ENCODE data around the gene SNED1.

Gene SNED1

GRCh38 chr2:241116606-241117560, 118.5 kb downstream of the SNED1 start:
- DNase-seq (ENCODE audit: insufficient read length, low spot score), result no peak
- TF ChIP-seq POLR2A (IDR thresholded peaks at IDR 0.05; ENCODE audit: low read depth, low read length) (no peak), TAF1 (IDR thresholded peaks at IDR 0.05; ENCODE audit: low read depth, low read length) (no peak), POU2F2 (IDR thresholded peaks at IDR 0.05; ENCODE audit: low read depth, low read length) (no peak), PAX5 (IDR thresholded peaks at IDR 0.05; ENCODE audit: insufficient read depth, low read length, severe bottlenecking) (no peak), POLR2AphosphoS5 (IDR thresholded peaks at IDR 0.05; ENCODE audit: low read depth, low read length) (no peak), SPI1 (IDR thresholded peaks at IDR 0.05; ENCODE audit: low read depth, low read length) (no peak)
- FAIRE-seq, result no peak

- FAIRE-seq (peak; percentile 31), DNase-seq (ENCODE audit: insufficient read length, low spot score) (no peak)
- TF ChIP-seq POU2F2 (IDR thresholded peaks at IDR 0.05; ENCODE audit: low read depth, low read length), result no peak
- no peak for TF ChIP-seq TAF1 (IDR thresholded peaks at IDR 0.05; ENCODE audit: low read depth, low read length)
- TF ChIP-seq POLR2A (IDR thresholded peaks at IDR 0.05; ENCODE audit: low read depth, low read length), result no peak
- no peak for TF ChIP-seq PAX5 (IDR thresholded peaks at IDR 0.05; ENCODE audit: insufficient read depth, low read length, severe bottlenecking)
- no peak for TF ChIP-seq SPI1 (IDR thresholded peaks at IDR 0.05; ENCODE audit: low read depth, low read length)
- no peak for TF ChIP-seq POLR2AphosphoS5 (IDR thresholded peaks at IDR 0.05; ENCODE audit: low read depth, low read length)
Measured at GRCh38 chr2:241118737-241119505, 120.5 kb downstream of the SNED1 start.

DNA sequence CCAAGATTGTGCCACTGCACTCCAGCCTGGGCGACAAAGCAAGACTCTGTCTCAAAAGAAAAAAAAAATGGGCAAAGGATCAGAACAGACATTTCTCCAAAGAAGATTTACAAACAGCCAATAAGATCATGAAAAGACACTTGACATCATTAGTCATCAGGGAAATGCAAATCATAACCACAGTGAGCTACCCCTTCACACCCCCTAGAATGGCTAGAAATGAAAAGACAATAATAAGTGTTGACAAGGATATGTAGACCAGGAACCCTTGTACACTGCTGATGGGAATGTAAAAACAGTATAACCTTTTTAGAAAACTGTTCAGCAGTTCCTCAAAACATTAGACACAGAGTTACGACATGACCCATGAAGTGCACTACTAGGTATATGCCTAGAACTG, 122.0 kb downstream of the SNED1 start:
- DNase-seq (ENCODE audit: insufficient read length, low spot score) (no peak), FAIRE-seq (no peak)
- no peak for TF ChIP-seq SPI1 (IDR thresholded peaks at IDR 0.05; ENCODE audit: low read depth, low read length)
- TF ChIP-seq POU2F2 (IDR thresholded peaks at IDR 0.05; ENCODE audit: low read depth, low read length), result no peak
- no peak for TF ChIP-seq POLR2A (IDR thresholded peaks at IDR 0.05; ENCODE audit: low read depth, low read length)
- no peak for TF ChIP-seq PAX5 (IDR thresholded peaks at IDR 0.05; ENCODE audit: insufficient read depth, low read length, severe bottlenecking)
- TF ChIP-seq POLR2AphosphoS5 (IDR thresholded peaks at IDR 0.05; ENCODE audit: low read depth, low read length), result no peak
- no peak for TF ChIP-seq TAF1 (IDR thresholded peaks at IDR 0.05; ENCODE audit: low read depth, low read length)

GRCh38 chr2:241121008-241121407, 122.6 kb downstream of the SNED1 start:
- no peak for TF ChIP-seq POLR2A (IDR thresholded peaks at IDR 0.05; ENCODE audit: low read depth, low read length)
- no peak for TF ChIP-seq PAX5 (IDR thresholded peaks at IDR 0.05; ENCODE audit: insufficient read depth, low read length, severe bottlenecking)
- TF ChIP-seq TAF1 (IDR thresholded peaks at IDR 0.05; ENCODE audit: low read depth, low read length), result no peak
- TF ChIP-seq POU2F2 (IDR thresholded peaks at IDR 0.05; ENCODE audit: low read depth, low read length), result no peak
- no peak for TF ChIP-seq SPI1 (IDR thresholded peaks at IDR 0.05; ENCODE audit: low read depth, low read length)
- TF ChIP-seq POLR2AphosphoS5 (IDR thresholded peaks at IDR 0.05; ENCODE audit: low read depth, low read length), result no peak
- no peak for FAIRE-seq
- DNase-seq (ENCODE audit: insufficient read length, low spot score), result no peak

GRCh38 chr2:241122376-241123002, 124.1 kb downstream of the SNED1 start:
- TF ChIP-seq POLR2A (IDR thresholded peaks at IDR 0.05; ENCODE audit: low read depth, low read length) (no peak), POLR2AphosphoS5 (IDR thresholded peaks at IDR 0.05; ENCODE audit: low read depth, low read length) (no peak), PAX5 (IDR thresholded peaks at IDR 0.05; ENCODE audit: insufficient read depth, low read length, severe bottlenecking) (no peak), POU2F2 (IDR thresholded peaks at IDR 0.05; ENCODE audit: low read depth, low read length) (no peak), TAF1 (IDR thresholded peaks at IDR 0.05; ENCODE audit: low read depth, low read length) (no peak), SPI1 (IDR thresholded peaks at IDR 0.05; ENCODE audit: low read depth, low read length) (no peak)
- DNase-seq (ENCODE audit: insufficient read length, low spot score), result no peak
- FAIRE-seq, result no peak

DNA sequence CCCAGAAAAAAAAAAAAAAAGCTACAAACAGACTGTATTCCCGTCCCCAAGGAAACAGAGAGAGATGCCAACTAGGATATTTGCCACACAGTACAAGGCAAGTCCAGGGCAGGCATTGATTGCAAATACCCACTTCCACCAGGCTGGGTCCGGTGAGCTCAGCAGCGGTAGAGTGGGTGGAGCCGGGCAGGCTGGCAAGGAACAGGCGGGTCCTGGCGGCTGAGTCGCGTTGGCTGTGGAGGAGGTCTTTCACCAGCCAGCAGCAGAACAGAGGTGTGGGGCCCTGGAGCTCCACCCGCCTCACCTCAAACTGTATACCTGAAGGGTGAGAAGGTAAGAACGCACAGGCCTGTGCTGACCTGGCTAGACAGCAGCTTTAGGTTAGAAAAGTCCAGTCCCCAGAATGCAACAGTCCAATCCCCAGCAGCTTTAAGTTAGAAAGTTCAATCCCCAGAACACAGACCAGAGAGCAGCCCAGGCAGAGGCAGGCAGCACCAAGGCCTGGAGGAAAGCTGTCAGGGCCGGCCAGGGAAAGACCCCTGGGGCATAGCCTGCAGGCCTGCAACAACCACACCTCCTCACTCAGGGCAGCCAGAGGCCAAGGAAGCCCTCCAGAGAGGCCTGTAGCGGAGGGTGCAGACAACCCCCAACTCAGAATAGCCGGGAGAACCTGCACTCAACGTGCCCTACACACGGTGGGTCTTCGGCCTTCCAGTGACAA, 125.6 kb downstream of the SNED1 start:
- TF ChIP-seq POLR2A (IDR thresholded peaks at IDR 0.05; ENCODE audit: low read depth, low read length) (no peak), TAF1 (IDR thresholded peaks at IDR 0.05; ENCODE audit: low read depth, low read length) (no peak), POU2F2 (IDR thresholded peaks at IDR 0.05; ENCODE audit: low read depth, low read length) (no peak), SPI1 (IDR thresholded peaks at IDR 0.05; ENCODE audit: low read depth, low read length) (no peak), PAX5 (IDR thresholded peaks at IDR 0.05; ENCODE audit: insufficient read depth, low read length, severe bottlenecking) (no peak)
- no peak for FAIRE-seq

DNA sequence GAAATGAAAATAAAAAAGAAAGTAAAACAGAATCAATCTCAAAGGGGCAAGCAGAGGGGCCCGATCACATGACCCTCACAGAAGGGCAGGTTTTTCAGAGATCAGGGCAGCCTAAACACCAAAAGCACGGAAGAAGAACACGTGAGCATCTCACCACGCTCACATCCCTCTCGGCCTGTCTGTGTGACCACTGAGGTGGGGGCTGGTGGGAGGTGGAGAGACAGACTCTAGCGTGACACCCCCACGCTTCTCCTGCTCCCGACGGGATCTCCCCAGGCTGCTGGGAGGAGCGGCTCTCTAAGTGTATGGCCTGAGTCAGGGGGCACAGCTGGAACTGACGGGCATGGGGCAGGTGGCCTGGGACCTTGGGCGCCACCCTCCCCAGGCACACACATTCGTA, 127.2 kb downstream of the SNED1 start:
- no peak for TF ChIP-seq POU2F2 (IDR thresholded peaks at IDR 0.05; ENCODE audit: low read depth, low read length)
- TF ChIP-seq PAX5 (IDR thresholded peaks at IDR 0.05; ENCODE audit: insufficient read depth, low read length, severe bottlenecking), result no peak
- TF ChIP-seq SPI1 (IDR thresholded peaks at IDR 0.05; ENCODE audit: low read depth, low read length), result no peak
- TF ChIP-seq TAF1 (IDR thresholded peaks at IDR 0.05; ENCODE audit: low read depth, low read length), result no peak
- TF ChIP-seq POLR2A (IDR thresholded peaks at IDR 0.05; ENCODE audit: low read depth, low read length), result no peak
- no peak for TF ChIP-seq POLR2AphosphoS5 (IDR thresholded peaks at IDR 0.05; ENCODE audit: low read depth, low read length)
- no peak for DNase-seq (ENCODE audit: insufficient read length, low spot score)
- FAIRE-seq, result no peak

More for the DNA sequence above, 125.6 kb downstream of the SNED1 start:
- DNase-seq (ENCODE audit: insufficient read length, low spot score), result no peak

GRCh38 chr2:241126201-241126611, 127.8 kb downstream of the SNED1 start:
- TF ChIP-seq TAF1 (IDR thresholded peaks at IDR 0.05; ENCODE audit: low read depth, low read length) (no peak), PAX5 (IDR thresholded peaks at IDR 0.05; ENCODE audit: insufficient read depth, low read length, severe bottlenecking) (no peak), POLR2AphosphoS5 (IDR thresholded peaks at IDR 0.05; ENCODE audit: low read depth, low read length) (no peak), POU2F2 (IDR thresholded peaks at IDR 0.05; ENCODE audit: low read depth, low read length) (no peak)
- FAIRE-seq (peak; percentile 38), DNase-seq (ENCODE audit: insufficient read length, low spot score) (no peak)
